AML-193 (cell line): ENCODE results near the gene ARHGAP19.

Experiments used
- DNase-seq, 2 experiments: peaks; one replicate each; lab custom pipeline; 2025; lab: John Stamatoyannopoulos, UW

Gene ARHGAP19

DNA sequence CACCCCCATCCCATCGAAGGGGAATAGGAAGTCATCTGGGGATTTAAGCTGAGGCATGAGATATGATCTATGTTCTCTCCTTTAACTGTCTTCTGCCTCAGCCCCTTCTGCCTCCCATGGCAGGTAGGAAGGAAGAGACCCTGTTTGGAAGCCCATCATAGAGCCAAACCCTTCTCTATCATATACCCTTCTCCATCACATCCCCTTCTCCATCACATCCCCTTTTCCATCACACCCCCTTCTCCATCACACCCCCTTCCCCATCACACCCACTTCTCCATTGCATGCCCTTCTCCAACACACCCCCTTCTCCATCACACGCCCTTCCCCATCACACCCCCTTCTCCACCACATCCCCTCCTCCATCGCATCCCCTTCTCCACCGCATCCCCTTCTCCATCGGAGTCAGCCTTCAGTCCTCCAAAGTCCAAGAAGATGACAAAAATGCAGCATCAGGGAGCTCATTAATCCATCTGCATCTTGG is 99.4 kb downstream of the ARHGAP19 start:
- no peak for DNase-seq

DNA sequence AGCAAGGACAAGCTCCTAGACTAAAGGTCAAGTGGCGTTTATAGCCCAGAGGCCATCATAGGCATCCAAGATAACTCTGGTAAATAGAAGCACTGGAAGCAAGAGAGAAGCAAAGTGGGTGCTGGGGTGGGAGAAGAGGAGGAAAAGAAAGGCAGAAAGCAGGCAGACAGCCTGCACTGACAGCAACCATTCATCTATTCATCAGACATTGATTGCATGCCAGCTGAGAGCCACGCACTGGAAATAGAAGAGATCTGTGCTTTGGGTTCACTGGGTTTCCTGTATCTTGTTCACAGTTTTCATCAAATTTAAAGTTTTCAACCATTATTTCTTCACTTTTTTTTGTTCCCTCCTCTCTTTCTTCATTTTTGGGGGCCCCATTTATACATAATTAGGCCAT is 102.0 kb downstream of the ARHGAP19 start:
- DNase-seq: no peak

DNA sequence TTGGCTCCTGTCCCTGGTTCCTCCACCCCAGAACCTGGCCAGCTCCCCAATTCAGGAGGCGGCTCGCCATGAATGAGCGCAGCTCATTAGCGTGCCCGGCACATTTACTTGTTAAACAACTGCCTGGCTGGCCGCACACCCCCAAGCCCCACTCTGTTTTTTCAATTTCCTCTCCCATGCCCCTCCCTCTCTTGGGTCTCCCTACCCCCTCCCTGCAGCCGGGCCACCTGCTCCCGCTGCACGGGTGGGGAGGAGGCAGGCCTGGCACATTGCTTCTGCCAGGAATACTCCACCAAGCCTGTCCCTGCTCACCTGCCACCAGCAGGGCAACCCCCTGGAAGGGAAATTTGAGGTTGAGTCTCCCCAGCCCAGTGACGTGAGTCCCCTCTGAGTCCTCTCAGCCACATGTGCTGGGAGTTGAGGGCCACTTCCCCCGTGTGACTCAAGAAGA is 104.2 kb downstream of the ARHGAP19 start:
- no peak for DNase-seq

DNA sequence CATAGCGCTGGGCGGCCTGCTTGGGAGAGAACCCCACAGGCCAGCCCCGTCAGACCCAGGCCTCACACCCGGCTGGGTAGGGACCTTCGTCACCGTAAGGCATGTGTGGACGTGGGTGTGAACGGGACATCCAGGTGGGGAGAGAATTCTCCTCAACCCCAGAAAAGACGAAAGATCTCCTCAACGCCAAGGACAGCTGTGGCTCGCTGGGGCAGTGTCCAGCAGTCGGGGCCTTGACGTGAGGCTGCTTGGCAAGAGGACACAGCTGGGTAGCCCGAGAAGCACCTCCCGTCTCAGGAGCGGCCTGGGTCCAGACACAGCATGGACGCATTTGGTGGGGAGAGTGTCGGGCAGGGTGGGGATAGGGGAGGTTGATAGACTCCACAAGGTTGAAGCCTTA is 105.5 kb downstream of the ARHGAP19 start:
- no peak for DNase-seq

DNA sequence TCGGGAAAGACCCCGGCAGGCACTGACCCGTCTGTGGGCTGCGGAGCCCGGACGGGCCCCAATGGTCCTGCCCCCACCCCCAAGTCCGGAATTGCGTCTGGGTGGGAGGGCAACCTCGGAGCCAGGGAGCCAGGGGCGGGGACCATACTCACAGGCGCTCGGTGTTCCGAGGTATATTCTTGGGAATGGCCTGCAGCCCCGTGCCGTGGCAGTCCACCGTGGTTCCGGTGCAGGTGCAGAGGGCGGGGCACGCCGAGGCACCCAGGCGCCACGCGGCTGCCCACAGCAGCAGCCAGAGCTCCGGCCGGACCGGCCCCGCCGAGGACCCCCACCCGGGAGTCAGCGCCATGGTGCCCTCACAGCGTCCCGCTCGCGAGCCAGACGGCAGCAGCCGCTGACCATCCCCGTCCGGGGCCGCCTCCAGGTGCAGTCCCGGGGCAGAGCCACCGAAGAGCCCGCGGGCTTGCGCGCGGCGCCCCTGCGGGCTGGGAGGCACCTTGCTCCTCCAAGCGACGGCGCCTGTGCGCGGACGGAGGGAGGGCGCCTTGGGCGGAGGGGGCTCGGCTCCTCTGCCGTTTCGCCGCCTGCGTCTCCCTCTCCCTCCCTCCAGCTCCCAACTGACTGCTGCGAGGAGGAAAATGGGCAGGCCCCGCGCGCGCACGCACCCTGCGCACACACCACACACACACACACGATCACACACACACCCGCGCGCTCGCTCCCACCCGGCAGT is 106.9 kb downstream of the ARHGAP19 start, which contains the start of gene SLIT1:
Gene SLIT1, minus strand, starts transcription at position 634 of the 733 bp plus-strand sequence. Its CDS starts 285 bp downstream, at position 349.
- DNase-seq: no peak

DNA sequence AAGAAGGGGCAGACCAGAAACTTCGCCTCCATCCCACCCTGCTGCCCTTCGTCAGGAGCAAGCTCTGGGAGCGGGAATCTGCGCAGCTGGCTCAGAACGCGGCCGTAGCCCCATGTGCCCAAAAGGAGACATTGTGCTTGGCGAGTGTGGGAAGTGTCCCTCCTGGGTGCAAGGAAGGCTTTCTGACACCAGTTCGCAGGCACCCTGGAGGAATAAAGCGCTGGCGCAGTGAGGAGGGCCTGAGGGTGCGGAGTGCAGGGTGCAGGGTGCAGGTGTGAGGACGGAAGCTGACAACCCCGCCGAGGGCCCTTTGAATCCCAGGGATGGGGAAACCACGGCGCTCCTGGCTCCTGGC is 107.5 kb downstream of the ARHGAP19 start:
- no peak for DNase-seq

DNA sequence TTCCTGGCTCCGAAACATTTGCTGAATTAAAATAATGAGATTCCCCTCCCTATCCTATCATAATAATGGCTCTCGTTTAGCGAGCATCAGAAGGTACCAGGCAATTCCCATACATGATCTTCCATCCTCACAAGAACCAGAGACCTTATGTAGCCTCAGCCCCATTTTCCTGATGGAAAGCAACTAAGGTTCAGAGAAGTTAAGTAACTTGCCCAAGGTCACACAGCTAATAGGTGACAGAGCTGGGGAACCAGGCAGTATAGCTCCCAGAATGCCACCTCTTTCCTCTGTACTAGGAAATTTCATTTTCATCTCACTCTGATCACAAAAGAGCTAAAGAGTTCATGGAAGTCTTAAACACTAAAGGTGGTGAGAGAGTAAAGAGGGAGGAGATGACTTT is 109.1 kb downstream of the ARHGAP19 start:
- no peak for DNase-seq

DNA sequence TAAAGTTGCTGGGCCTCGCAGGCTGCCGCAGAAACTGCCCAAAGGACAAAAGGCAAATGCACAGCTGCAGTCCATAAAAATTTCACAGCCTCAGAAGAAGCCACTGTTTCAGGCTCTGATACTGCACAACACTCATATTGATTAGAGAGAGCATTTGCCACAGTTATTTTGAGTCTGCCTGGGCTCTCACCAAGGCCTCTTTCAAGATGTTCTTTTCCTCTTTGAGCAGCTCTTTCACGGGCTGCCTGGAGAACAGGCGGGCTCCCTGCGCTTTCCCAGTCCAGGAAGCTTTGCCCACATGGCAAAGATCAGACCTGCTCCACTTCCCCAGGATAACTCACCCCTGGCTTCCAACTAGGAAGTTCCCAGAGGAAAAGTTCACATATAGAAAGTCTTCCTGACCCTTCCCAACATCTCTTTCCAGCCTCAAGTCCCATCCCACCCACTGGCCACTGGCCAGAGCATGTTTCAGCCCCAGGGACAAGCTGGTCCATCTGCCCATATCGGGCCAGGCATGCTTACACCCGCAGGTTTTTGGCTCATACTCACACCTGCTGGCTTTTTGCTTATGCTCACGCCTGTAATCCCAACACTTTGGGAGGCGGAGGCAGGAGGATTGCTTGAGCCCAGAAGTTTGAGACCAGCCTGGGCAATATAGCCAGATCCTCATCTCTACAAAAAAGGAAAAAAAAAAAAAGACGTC is 110.0 kb downstream of the ARHGAP19 start:
- DNase-seq: no peak

DNA sequence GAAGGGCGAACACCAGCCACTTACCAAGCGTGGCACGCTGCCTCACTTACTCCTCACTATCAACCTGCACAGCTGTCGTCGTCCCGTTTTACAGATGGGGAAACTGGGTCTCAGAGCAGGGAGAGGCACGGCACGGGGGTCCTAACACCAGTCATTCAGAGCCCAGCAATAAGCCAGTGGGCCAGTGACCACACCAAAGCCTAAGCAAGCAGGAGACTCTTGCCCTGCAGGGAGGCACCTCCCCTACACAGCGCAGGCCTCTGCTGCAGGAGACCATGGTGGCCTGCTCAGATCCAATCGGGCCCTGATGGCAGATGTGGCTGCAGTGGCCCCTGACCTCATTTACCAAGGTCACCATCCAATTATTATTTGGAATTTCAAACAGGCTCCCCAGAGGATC is 111.5 kb downstream of the ARHGAP19 start:
- no peak for DNase-seq

DNA sequence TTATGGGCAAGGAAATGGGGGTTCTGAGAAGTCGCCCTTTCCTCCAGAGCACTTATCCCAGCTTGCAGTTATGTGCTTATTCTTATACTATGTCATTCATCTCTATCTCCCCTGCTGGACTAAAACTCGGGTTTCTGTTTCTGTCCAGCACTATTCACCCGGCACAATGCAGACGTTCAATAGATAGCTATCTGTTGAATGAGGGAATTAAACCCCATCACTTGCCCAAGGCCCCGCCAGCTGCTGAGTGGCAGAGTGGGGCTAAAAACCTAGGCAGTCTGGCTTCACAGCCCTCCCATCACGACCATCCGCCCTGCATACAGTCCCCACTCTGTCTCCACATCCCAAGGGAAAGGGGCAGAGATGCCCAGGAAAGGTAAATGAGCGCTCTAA is 112.1 kb downstream of the ARHGAP19 start:
- no peak for DNase-seq

DNA sequence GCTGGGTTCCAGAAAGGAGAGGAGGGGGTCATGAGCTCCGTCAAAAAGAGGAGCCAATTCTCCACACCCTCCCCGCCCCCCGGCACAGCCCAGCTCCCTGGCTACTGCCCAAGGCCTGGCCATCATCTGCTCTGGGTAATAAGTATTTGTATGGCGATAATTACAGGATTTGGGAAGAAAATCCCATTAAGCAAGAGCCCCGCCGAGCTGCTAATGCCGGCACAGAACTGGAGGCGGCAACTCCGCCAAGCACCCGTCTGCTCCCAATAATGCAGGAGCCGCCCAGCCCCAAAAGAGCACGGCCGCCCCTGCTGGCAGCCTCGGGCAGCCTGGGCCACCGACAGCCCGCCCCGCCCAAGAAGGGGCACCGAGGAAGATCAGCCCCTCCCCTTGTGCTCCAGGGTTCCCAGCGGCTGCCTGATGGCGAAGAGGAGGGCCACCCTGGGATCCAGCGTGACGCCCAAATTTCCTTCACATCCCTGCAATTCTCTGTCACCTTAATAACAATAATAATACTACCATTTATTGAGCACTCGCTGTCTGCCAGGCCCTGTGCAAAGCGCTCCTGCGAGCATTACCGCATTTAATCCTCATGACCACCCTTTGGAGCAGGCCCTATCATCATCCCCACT is 112.6 kb downstream of the ARHGAP19 start:
- DNase-seq: no peak

DNA sequence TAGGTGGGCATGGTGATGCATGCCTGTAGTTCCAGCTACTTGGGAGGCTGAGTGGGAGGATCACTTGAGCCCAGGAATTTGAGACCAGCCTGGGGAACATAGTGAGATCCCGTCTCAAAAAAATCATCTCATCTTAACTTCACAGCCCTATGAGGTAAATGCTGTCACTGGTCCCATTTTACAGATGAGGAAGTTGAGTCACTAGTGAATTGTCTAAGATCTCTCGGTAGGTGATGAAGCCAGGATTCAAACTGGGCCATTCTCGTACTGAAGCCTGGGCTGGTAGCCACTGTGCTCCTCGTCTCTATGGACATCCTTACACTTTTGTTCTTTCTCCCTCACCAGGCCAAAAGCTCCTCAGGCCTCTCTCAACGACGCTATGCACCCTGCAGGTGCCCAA is 113.1 kb downstream of the ARHGAP19 start:
- no peak for DNase-seq

DNA sequence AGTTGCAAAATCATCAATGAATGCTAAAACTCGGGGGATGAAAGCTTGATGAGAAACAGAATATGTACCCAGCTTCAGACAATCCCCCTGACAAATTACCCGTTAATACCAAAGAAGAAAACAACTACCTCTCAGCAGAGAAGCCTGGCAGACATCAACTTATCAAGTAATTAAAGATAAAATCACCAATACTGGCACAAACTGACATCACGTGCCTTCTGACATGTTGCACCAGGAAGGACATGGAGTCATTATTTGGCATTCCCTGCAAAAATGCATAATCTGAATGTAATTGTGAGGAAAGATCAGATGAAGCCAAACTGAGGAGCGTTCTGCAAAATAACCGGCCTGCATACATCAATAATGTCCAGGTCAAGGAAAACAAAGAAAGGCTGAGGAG is 114.4 kb downstream of the ARHGAP19 start:
- DNase-seq: no peak

DNA sequence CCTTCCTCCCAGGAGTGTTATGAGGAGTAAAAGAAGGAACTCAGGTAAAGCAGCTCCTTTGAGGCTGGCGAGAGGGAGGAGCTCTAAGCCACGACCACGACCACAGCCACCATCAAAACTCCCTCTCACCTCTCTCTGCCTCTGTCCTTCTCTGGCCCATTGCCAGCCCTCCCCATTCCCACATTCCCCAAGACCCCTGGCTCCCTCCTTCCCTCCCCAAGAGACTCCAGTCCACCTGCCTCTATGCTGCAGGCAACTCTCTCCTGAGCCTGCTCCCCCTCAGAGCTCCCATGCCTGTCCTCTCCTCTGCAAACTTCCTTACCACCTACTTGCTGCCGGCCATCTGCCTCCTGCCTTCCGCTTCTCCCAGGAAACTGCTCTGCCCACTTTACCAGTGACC is 116.2 kb downstream of the ARHGAP19 start:
- DNase-seq: no peak

DNA sequence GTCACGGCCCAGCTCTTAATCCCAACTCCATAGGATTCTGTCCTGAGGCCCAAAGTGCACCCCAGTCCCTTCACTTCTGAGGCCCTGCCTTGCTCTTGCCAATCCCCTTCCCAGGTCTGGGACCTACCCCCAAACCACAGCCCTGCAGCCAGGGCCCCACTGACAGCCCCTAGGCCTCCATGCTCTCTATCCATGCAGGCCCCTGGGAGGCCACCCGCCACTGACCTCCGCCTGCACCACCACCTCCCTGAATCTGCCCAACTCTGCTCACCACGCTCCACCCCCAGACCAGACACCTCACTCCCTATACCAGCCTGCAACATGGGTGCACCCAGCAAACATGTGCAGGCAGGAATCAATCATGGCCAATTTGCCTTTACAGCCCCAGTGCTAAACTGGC is 116.9 kb downstream of the ARHGAP19 start:
- no peak for DNase-seq

DNA sequence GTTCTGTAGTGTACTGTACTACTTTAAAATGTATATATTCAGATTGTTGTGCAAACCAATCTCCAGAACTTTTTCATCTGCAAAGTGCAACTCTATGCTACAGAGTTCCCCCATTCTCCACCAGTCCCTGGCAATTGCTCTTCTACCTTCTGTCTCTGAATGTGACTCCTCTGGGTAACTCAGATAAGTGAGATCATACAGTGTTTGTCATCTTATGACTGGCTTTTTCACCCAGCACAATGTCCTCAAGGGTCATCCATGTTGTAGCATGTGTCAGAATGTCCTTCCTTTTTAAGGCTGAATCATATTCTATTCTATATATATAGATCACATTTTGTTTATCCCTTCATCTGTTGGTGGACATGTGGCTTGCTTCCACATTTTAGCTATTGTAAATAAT is 117.5 kb downstream of the ARHGAP19 start:
- DNase-seq: no peak

DNA sequence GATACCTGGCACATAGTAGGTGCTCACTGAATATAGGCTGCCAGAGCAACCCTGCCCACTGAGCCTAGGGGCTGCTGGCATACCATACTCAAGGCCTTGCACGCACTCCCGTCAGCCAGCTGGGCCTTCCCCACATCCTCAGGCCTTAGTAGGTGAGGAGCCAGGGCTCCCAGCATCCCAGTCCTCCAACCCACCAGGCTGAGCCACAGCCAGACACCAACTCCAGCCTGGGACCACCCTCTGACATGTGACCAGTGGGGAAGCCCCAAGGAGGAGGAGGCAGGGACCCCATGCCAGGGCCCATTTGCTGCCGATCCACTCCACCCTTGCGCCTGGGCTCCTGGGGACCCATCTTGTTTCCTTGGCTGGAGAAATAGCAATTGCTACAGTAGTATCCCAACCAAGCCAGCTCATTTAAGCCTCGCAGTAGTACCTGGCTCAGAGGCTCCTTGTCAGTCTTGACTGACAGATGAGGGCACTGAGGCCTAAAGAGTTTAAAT is 118.1 kb downstream of the ARHGAP19 start:
- no peak for DNase-seq

DNA sequence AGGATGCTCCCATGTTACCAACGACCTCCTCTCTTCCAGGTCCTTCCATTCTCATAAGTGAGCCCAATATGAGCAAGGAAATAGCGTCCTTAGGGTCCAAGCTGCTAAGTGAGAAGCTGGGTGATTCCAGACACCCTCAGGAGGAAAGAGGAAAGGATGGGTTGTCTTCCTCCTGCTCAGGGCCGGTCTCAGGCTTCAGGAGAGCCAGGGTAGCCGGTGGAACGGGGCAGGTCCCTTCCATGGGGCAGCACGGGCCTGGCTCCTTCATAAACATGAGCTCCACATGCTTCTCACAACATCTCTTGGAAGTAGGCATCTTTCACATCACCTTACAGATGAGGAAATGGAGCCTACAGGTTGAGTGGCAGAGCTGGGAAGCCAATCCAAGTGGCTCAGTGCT is 119.4 kb downstream of the ARHGAP19 start:
- DNase-seq: no peak
